PFSK-1 (cell line): Measurements from ENCODE around the gene CHTOP.

ENCODE experiments used
- POLR2AphosphoS5 ChIP-seq: IDR thresholded peaks from 2 replicates; pipeline ENCODE4 v1.6.1; 2012; ENCODE audit warnings: low read depth, mild to moderate bottlenecking, control low read depth, low read length, moderate library complexity
- SIN3A ChIP-seq: IDR thresholded peaks from 2 replicates; pipeline ENCODE4 v1.6.1; 2012; ENCODE audit warnings: mild to moderate bottlenecking, low read length, moderate library complexity, borderline replicate concordance; ENCODE audit not compliant: insufficient read depth
- TAF1 ChIP-seq: IDR thresholded peaks from 2 replicates; pipeline ENCODE4 v1.6.1; 2012; ENCODE audit warnings: low read length, control low read depth, borderline replicate concordance; ENCODE audit not compliant: insufficient read depth
- TF ChIP-seq, protein P1 (sequence below), 2 experiments: IDR thresholded peaks; 2 replicates each; pipeline versions ENCODE4 v1.6.1 to v1.8.0; 2011 to 2012; ENCODE audit warnings: low read depth in 2 of 2, low read length in 2 of 2, control low read depth in 1 of 2, inconsistent platforms in 1 of 2, mild to moderate bottlenecking in 1 of 2, moderate library complexity in 1 of 2; ENCODE audit not compliant: insufficient read depth in 1 of 2

DNA sequence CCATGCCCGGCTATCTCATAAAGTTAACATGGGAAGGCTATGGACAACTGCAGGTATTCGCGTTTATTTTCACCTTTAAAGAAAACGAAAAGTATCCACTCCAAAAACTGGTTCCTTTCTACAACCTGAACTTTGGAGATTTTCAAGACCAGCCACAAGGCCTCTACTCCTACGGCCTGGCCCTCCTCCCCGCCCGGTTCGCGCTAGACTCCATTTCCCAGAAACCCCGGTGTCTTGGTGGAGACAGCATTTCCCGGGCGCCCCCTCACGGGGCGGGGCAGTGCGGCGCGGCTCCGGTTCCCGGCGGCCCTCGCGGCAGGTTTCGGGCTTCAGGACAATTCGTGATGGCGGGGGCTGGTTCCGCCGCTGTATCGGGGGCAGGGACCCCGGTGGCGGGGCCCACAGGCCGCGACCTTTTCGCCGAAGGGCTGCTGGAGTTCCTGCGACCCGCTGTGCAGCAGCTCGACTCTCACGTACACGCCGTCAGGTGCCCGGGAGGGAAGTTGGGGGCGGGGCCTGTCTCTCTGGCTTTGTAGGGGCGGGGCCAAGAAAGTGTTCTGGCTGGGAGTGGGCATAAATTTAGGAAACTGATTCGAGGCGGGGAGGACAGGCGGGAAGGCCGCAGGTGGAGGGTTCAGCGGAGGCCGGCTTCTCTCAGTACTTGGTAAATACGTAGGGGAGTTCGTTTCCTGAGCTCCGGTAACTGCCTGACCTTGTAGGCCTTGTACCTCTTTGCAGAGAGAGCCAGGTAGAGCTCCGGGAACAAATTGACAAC, 24.7 kb downstream of the CHTOP start, which contains the start of gene SNAPIN:
- TF ChIP-seq, protein P1, sequence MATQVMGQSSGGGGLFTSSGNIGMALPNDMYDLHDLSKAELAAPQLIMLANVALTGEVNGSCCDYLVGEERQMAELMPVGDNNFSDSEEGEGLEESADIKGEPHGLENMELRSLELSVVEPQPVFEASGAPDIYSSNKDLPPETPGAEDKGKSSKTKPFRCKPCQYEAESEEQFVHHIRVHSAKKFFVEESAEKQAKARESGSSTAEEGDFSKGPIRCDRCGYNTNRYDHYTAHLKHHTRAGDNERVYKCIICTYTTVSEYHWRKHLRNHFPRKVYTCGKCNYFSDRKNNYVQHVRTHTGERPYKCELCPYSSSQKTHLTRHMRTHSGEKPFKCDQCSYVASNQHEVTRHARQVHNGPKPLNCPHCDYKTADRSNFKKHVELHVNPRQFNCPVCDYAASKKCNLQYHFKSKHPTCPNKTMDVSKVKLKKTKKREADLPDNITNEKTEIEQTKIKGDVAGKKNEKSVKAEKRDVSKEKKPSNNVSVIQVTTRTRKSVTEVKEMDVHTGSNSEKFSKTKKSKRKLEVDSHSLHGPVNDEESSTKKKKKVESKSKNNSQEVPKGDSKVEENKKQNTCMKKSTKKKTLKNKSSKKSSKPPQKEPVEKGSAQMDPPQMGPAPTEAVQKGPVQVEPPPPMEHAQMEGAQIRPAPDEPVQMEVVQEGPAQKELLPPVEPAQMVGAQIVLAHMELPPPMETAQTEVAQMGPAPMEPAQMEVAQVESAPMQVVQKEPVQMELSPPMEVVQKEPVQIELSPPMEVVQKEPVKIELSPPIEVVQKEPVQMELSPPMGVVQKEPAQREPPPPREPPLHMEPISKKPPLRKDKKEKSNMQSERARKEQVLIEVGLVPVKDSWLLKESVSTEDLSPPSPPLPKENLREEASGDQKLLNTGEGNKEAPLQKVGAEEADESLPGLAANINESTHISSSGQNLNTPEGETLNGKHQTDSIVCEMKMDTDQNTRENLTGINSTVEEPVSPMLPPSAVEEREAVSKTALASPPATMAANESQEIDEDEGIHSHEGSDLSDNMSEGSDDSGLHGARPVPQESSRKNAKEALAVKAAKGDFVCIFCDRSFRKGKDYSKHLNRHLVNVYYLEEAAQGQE (IDR thresholded peaks at IDR 0.05; ENCODE audit: insufficient read depth in 1 of 2, low read depth in 2 of 2, low read length in 2 of 2): no peak
- TF ChIP-seq TAF1 (peak; percentile 57; the same call in 1 of the 2 replicates), POLR2AphosphoS5 (peak; percentile 93), SIN3A (no peak)
